Astrocyte (in vitro differentiated cells and primary cell): ENCODE data around the gene STRADA.

ENCODE experiments used
- CTCF ChIP-seq: IDR thresholded peaks from 2 replicates; pipeline ENCODE4 v1.5.1; 2011; ENCODE audit warnings: low read depth, mild to moderate bottlenecking, inconsistent platforms, low read length, moderate library complexity; ENCODE audit not compliant: insufficient read depth
- EZH2 ChIP-seq: IDR thresholded peaks from 2 replicates; pipeline ENCODE4 v1.6.1; 2012; ENCODE audit warnings: mild to moderate bottlenecking, low read length, inconsistent platforms; ENCODE audit not compliant: insufficient read depth

- TF ChIP-seq CTCF: no peak
- no peak for TF ChIP-seq EZH2
Observed at GRCh38 chr17:63689479-63689878, 52.1 kb downstream of the STRADA start.
